Gastrocnemius medialis (tissue), 4 donors: ENCODE results near the gene PDE7B.

Experiments
- CTCF ChIP-seq, 5 experiments: fragments of 450-650 bp in 3 of 5; fragments of 200-600 bp in 2 of 5; sonication (generic) in 2 of 5; IDR thresholded peaks in 4 of 5; conservative IDR thresholded peaks in 1 of 5; 1 replicate in 4 of 5; 2 replicates in 1 of 5; pipeline ENCODE4 v1.5.1; 2016 to 2019; ENCODE audit warnings: antibody characterized with exemption in 5 of 5, mild to moderate bottlenecking in 3 of 5, moderate library complexity in 3 of 5
- POLR2A ChIP-seq, 2 donors: fragments of 450-650 bp; IDR thresholded peaks; one replicate each; pipeline ENCODE4 v1.6.1; 2017; ENCODE audit warnings: antibody characterized with exemption in 2 of 2, mild to moderate bottlenecking in 2 of 2, moderate library complexity in 2 of 2

GRCh38 chr6:136092897-136093296 lies 241.4 kb downstream of the PDE7B start:
- TF ChIP-seq CTCF (IDR thresholded peaks at IDR 0.05 in 4 of 5, conservative IDR thresholded peaks at IDR 0.05 in 1 of 5) (no peak), POLR2A (IDR thresholded peaks at IDR 0.05) (no peak)
